PC-3 (cell line): ENCODE measurements around the gene CNIH2. TPM values are rescaled to one million over a fixed set of nuclear protein-coding genes. Genes with fewer than 3 reads are reported as not detected.

Source experiments
- ATAC-seq: fragments of 200-7000 bp; cut with Tn5 transposase; 2 replicates; pipeline ENCODE4 v1.9.1; 2020; ENCODE audit warnings: mild to moderate bottlenecking, moderate library complexity
- BruUV-seq: library from RNA; stranded (reverse); fragments of 400-500 nt; replicated peaks from 2 replicates; lab custom pipeline; 2021; lab: Mats Ljungman, UMichigan
- CTCF ChIA-PET: fragments of 300-600 bp; sonication (Branson Sonifier 250); formaldehyde crosslinking; loops from one replicate; lab custom pipeline; 2022; ENCODE audit warnings: antibody characterized with exemption; lab: Charles Lee
- POLR2A ChIA-PET: fragments of 300-600 bp; sonication (Branson Sonifier 250); formaldehyde crosslinking; loops from one replicate; lab custom pipeline; 2022; ENCODE audit warnings: antibody characterized with exemption; ENCODE audit not compliant: unreplicated experiment; lab: Charles Lee
- DNase-seq: peaks from one replicate; pipeline ENCODE4 v3.0.0-alpha.2; 2015
- H2AFZ ChIP-seq: fragments of 300-600 bp; sonication (generic); 2 replicates; pipeline ENCODE4 v1.6.0; 2016; ENCODE audit warnings: antibody characterized with exemption, low read length
- H3F3A ChIP-seq: fragments of 300-600 bp; sonication (generic); one replicate; pipeline ENCODE4 v1.6.0; 2017; ENCODE audit warnings: antibody characterized with exemption, low read length, control low read depth, mild to moderate bottlenecking; ENCODE audit not compliant: unreplicated experiment
- H3K27ac ChIP-seq: fragments of 300-600 bp; sonication (generic); 2 replicates; pipeline ENCODE4 v1.5.1; 2016; ENCODE audit warnings: mild to moderate bottlenecking, low read length
- H3K27me3 ChIP-seq: fragments of 300-600 bp; sonication (generic); 2 replicates; pipeline ENCODE4 v1.6.1; 2016; ENCODE audit warnings: low read length, mixed read lengths
- H3K36me3 ChIP-seq: fragments of 300-600 bp; sonication (generic); 2 replicates; pipeline ENCODE4 v1.6.1; 2016; ENCODE audit warnings: low read depth, mixed run types, low read length, mixed read lengths
- H3K4me1 ChIP-seq: fragments of 300-600 bp; sonication (generic); 2 replicates; pipeline ENCODE4 v1.5.1; 2016; ENCODE audit warnings: low read length; ENCODE audit not compliant: insufficient read depth
- H3K4me2 ChIP-seq: fragments of 300-600 bp; sonication (generic); 2 replicates; pipeline ENCODE4 v1.6.0; 2016; ENCODE audit warnings: low read length
- H3K4me3 ChIP-seq: fragments of 300-600 bp; sonication (generic); 2 replicates; pipeline ENCODE4 v1.5.1; 2016; ENCODE audit warnings: mild to moderate bottlenecking, low read length, mixed read lengths
- H3K79me2 ChIP-seq: fragments of 300-600 bp; sonication (generic); 2 replicates; pipeline ENCODE4 v1.6.1; 2017; ENCODE audit warnings: low read length, mixed read lengths
- H3K9ac ChIP-seq: fragments of 300-600 bp; sonication (generic); 2 replicates; pipeline ENCODE4 v1.6.0; 2016; ENCODE audit warnings: mild to moderate bottlenecking, low read length
- H3K9me2 ChIP-seq: fragments of 300-600 bp; sonication (generic); replicated peaks from 2 replicates; pipeline ENCODE4 v1.6.1; 2016; ENCODE audit warnings: mixed run types, low read length, mixed read lengths
- H3K9me3 ChIP-seq: fragments of 300-600 bp; sonication (generic); 2 replicates; pipeline ENCODE4 v1.6.1; 2016; ENCODE audit warnings: low read length, mixed read lengths
- H4K20me1 ChIP-seq: fragments of 300-600 bp; sonication (generic); 2 replicates; pipeline ENCODE4 v1.6.1; 2016; ENCODE audit warnings: low read length, mixed read lengths
- CTCF ChIP-seq: fragments of 300-600 bp; sonication (generic); conservative IDR thresholded peaks from 2 replicates; pipeline ENCODE4 v1.5.1; 2017; ENCODE audit warnings: antibody characterized with exemption, low read depth, mild to moderate bottlenecking, low read length
- EZH2 ChIP-seq: fragments of 300-600 bp; sonication (generic); IDR thresholded peaks from one replicate; pipeline ENCODE4 v1.6.1; 2017; ENCODE audit warnings: antibody characterized with exemption, mild to moderate bottlenecking, low read length; ENCODE audit not compliant: unreplicated experiment
- EZH2phosphoT487 ChIP-seq: fragments of 300-600 bp; sonication (generic); IDR thresholded peaks from 2 replicates; pipeline ENCODE4 v1.6.1; 2018; ENCODE audit warnings: mild to moderate bottlenecking, antibody characterized with exemption, low read length, borderline replicate concordance
- intact Hi-C: fragments of 100-400 bp; cut with micrococcal nuclease; formaldehyde crosslinking; loops from 2 replicates; pipeline ENCODE4 v1.9.0; 2023
- total RNA-seq: library from RNA; depleted of rRNA; stranded (reverse); fragments of >200 nt; gene quantifications from 2 replicates; pipeline ENCODE4 v1.2.3, GENCODE V29; 2014

The CNIH2 gene
- total RNA-seq, 1 experiment from 2014 or later = 2.2 TPM

GRCh38 chr11:66266378-66267038 is 11.5 kb upstream of the CNIH2 start:
- H3K9ac ChIP-seq = no peak overlapping the region
- no peak overlapping the region for H3K4me3 ChIP-seq
- no peaks in the 10 kb centered on the region for H3F3A ChIP-seq
- H3K9me2 ChIP-seq = no peaks in the 10 kb centered on the region
- H3K9me3 ChIP-seq = no peaks in the 10 kb centered on the region
- no peak for DNase-seq
- H4K20me1 ChIP-seq = 0 out of 2 replicates have a peak, but pooled peaks cover 9% of the 10 kb centered on the region
- no peak overlapping the region for H3K4me2 ChIP-seq
- no peaks in the 10 kb centered on the region for H3K27me3 ChIP-seq
- peaks cover 10% of the 10 kb centered on the region for H3K4me1 ChIP-seq
- no peak overlapping the region for H2AFZ ChIP-seq
- peaks cover 24% of the 10 kb centered on the region for H3K79me2 ChIP-seq
- CTCF ChIA-PET = no interaction called here
- intact Hi-C loops = no loop called here
- ATAC-seq = no peak
- BruUV-seq = no TSS peak
- no peak overlapping the region for H3K27ac ChIP-seq
- TF ChIP-seq EZH2 = no peak
- TF ChIP-seq CTCF = no peak
- TF ChIP-seq EZH2phosphoT487 = no peak
- POLR2A ChIA-PET = no interaction called here
- peaks cover 22% of the 10 kb centered on the region for H3K36me3 ChIP-seq

GRCh38 chr11:66267039-66267378 is 11.0 kb upstream of the CNIH2 start:
- Histone ChIP-seq H2AFZ (peak overlapping the region; percentile 57), H3K9me2 (no peaks in the 10 kb centered on the region), H3F3A (no peaks in the 10 kb centered on the region), H3K4me2 (peak overlapping the region; percentile 87), H3K9me3 (no peaks in the 10 kb centered on the region), H3K79me2 (peaks cover 24% of the 10 kb centered on the region), H3K27me3 (no peaks in the 10 kb centered on the region), H3K27ac (no peak overlapping the region), H3K36me3 (peaks cover 20% of the 10 kb centered on the region), H3K4me1 (peaks cover 10% of the 10 kb centered on the region), H4K20me1 (0 out of 2 replicates have a peak, but pooled peaks cover 9% of the 10 kb centered on the region), H3K9ac (no peak overlapping the region), H3K4me3 (peak overlapping the region; percentile 90; the same call in 1 of the 2 replicates)
- ChIA-PET POLR2A (no interaction called here), CTCF (interaction anchor here (0.7 kb wide), 1 partner anchor 222 kb away, joined by 7 read pairs; no protein-coding TSS in a partner anchor)
- ATAC-seq (peak; percentile 9), DNase-seq (no peak)
- BruUV-seq = no TSS peak
- intact Hi-C loops = no loop called here
- no peak for TF ChIP-seq EZH2phosphoT487
- no peak; the same call in 1 of the 2 replicates for TF ChIP-seq CTCF
- TF ChIP-seq EZH2 = no peak
